SW 1271 (cell line): ENCODE data around the gene GCK.

Experiments used
- DNase-seq, 2 experiments: peaks; one replicate each; lab custom pipeline; 2025; lab: John Stamatoyannopoulos, UW

GCK gene

DNA sequence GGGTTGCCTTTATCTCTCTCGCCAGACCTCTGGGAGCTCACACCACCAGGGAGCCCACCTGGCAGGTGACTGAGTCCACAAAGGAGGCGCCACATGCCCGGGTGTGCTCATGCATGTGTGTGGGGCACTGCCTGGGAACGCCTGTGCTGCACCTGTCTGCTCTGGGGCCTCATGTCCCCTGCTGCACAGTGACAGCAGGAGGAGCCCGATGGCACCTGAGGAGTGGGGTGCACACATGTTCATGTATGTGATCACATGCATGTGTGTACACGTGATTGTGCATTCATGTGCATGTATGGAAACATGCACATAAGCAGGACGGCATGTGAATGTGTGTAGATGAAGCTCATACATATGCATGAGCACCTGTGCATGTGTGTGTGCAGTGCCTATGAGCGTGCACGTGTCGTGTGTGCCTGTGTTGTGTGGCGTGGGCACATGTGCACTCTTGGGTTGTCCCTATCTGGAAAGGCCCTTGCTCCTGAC, 33.6 kb upstream of the GCK start:
- no peak for DNase-seq

DNA sequence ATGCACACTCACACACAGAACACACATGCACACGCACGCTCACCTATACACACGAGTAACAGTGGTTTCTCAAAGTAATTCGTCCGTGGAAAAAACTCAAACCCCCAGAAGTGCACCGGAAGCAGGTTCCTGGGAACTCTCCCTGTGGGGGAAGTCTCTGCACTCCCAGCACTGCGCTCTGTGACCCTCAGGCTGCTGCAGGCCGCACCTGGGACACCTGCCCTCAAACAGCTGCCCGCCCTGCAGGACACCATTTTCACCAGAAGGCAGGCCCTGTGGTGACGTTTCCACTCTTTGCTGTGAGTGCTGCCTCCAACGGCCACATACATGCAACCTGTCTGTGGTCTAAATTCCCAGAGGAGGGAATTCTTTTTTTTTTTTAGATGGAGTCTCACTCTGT, 32.8 kb upstream of the GCK start:
- no peak for DNase-seq

DNA sequence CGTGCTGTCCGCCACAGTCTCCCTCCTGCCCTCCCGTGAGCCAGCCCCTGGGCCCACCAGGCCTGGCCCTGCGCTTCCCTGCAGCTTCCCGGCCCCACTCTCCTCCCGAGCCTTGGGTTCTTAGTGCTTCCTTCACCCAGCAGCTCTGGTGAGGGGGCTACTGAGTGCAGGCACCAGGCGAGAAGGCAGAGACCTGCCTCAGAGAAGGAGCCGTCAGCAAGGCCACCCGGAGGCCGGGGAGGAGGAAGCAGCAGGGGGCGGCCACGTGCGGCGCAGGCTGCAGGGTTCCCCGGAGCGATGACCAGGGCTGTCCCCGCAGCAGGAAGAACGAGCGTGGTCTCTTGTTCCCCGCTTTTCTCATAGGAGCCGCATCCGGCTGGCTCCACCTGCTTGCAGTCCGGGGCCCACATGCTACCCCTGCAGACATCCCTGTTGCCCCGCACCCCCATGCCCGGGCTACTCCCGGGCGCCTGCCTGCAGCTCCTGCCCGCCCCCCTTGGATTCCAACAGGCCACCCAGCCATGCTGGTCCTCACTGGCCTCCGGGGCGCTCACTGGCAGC, 32.1 kb upstream of the GCK start:
- no peak for DNase-seq

DNA sequence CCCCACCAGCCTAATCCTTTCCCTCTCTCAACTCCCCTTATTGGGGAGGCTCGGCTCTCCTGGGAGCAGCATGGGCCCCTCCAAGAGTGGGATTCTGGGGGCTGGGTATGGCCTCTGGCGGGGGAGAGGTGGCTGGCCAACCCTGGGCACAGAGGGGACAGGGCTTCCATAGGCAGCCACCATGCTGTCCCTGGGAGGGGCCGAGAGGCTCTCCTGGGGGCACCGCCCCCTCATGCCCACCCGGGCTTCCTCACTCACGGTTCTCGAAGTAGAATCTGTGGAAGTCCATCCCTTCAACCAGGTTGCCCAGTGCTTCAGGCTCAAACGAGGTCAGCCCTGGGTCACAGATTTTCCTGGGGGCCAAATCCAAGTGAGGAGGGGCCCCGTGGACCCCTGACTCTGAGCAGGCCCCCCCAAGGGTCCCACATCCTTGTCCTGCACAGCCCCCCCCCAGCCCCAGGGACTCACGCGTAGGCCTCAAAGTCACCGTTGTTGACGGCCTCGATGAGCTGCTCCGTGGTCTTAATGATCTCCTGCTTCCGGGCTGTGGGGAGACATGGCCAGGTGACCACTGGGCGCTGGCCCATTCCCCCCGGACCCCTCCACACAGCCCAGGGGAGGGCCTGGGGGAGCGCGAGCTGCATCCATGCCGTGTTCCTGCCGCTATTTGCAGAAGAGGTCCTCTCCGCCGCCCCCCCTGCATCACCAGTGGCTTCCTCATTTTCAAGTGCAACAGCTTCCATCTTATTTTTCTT, 31.3 kb upstream of the GCK start:
- DNase-seq: no peak

DNA sequence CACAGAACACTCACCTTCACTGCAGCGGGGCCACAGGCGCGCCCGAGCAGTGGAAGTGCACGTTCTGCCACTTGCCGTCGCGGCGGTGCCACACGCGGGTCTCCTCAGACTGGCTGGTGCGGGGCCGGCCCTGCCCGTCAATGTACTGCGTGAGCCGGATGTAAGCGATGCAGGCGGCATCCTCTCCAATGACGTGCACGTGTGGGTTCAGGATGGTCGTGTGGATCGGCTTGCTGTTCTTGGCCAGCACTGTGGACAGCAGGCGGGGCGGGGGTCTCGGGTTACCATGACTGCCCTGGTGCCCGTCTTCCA, 30.8 kb upstream of the GCK start:
- no peak for DNase-seq

DNA sequence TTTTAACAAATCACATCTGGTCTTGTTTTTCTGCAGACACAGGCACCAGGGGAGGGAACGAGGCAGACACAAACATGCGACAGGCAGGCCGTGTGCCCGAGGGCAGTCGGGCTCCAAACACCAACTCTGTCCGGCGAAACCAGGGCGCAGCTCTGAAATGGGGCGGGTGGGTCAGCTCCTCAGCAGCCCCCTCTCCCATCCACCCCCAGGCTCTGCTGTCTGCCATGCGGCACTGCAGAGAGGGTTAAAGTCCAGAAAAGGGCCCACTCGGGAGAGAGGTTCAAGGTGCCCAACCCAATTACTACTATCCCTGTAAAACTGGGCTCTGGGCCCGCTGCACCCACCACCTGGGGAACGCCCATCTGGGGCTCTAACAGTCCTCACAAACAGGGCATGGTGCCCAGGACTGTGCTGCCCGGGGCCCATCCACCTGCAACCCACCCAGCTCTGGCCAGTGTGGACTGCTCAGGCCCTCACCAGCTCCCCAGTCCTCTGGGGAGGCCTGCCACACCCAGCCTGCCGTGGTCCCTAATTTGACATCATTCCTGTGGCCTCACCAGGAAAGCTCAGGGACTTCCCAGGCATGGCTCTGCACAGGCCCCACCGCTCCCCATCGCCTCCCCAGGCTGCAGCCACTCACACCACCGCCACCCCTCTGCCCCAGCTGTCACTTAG, 30.3 kb upstream of the GCK start:
- no peak for DNase-seq

DNA sequence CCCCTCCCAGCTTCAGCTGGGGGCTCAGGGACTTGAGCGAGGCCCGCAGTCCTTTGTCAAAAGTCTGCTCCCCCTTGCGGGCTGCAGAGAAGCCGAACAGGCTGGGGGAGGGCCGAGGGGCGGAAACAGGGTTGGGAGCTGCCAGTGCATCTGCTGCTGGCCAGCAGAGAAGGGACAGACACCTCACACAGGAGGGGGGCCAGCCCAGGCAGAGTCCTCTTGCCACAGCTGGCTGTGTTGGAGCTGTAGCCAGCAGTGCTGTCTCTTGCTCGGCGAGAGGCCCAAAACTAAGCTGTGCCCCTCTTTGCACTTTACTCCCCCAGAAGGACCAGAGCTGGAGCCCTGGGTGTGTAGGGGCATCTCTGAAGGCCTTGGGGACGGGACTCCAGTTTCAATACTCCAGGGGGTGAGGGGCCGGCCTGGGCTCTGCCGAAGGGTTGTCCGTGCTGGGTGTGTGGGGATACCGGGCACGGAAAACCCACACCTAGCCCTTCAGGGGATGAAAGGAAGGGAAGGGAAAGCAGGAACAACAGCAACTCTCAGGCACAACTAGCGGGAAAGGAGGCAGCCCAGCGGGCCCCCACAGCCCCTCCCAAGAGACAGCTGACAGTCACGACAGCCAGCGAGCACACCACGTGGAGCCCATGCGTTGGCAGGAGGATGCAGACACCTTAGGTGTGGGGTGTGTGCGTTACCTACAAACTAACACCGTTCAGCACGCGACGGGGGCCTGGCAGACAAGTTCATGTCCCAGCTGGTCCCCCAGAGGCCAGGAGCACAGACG, 29.4 kb upstream of the GCK start:
- DNase-seq: no peak

DNA sequence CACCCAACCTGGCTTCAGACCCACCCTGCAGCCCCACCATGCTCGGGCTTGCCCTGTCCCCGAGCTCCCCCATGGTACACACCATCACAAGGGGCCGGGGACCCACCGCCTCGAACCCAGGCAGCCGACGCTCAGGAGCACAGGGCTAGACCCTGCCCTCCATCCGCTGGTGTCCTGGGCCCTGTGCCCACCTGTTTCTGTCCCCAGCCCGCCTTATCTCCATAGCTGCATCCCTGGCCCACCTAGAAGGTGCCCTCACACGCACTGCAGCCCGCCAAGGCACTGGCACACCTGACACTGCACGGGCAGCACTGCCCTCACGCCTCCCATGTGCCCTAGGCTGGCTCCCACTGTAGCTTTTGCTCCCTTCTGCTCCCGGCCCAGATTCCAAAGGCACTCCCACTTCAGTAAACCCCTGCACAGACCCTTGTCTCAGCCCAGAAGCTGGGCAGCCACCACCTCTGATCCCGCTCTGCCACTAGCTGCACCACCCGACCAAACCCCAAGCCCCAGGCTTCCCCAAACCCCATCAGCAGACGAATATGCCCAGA, 28.7 kb upstream of the GCK start:
- no peak for DNase-seq

DNA sequence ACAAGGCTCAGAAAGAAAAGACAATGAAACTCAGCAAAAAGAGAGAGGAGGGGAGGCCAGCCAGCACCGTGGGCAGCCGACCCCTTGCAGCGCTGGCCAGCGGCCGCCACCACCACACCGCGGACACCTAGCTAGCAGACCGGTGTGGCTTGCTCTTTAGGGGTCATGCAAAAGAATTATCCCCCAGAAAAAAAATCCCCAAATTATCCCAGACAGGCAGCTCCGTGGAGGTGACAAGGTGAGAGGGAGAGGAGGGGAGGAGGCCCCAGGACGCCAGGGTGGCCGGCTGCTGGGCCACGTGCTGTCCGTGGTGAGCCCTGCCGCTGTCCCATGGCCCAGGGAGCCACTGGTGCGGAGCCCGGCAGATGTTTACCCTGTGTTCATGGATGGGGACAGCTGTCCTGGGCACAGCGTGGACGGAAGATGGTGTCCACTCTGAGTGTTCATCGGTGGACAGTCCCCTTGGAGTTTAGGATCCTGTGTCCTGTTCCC, 28.0 kb upstream of the GCK start:
- no peak for DNase-seq

DNA sequence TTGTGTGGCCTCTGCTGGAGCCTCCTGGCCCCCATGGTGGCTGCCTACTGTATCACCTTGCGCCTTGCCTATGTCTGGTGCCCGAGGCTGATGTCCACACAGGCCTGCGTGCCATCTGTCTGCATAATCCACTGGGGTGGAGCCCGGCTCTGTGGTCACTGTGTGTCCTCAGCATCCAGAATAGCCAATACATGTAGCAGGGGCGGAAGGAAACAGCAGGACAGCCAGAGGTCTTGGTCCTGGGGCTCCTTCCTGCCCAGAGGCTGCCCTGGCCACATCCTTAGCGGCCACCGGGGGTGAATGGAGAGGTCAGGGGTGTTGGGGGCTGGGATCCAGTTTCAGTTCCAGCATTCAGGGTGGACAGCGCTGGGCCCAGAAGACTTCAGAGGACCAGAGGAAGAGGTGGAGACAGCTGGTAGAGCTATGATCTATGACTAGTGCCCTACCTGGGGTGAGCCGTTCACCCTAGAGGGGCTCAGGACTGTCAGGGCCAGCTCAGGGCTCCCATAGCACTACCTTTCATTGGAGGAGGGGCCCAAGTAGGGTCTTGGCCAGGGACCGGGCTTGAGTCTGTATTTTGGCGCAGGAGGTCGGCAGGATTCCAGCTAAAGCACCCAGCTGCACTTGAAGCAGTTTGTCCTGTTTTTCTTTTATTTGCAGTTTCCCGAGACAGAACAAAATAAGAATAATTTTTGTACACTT, 27.4 kb upstream of the GCK start:
- no peak for DNase-seq

DNA sequence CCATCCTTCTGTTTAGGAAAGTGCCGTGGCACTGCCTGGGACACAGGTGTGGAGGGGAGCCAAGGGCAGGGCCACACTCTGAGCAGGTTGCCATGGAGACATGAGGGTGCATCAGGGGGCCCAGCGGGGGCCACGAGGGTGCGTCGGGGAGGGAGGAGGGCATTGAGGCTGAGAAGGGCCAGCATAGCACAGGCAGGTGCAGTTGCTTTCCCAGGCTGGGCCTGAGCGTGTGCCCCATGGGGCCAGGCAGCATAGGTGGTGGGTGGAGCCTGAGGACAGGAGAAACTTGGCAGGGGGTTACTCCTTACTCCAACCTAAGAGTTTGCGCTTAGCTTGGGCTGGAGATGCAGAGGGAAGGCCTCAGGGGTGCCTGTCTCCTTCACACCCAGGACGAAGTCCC, 26.8 kb upstream of the GCK start:
- DNase-seq: no peak

DNA sequence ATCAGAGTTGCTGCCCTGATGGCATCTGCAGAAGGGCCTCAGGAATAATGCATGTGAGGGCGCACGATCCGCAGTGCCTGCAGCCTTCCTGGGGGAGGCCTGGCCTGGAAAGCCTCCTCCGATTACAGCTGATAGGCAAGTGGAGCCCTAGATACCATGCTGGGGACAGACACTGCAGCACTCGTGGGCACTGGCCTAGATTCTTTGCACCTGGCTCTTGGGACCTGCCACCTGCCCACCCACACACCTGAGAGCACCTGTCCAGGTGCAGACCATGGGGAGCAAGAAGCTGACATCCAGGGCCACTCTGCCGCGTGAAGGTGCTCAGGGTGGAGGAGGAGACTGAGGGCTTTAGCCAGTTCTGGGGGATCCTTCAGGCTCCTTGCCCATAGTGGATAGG, 26.3 kb upstream of the GCK start:
- no peak for DNase-seq

DNA sequence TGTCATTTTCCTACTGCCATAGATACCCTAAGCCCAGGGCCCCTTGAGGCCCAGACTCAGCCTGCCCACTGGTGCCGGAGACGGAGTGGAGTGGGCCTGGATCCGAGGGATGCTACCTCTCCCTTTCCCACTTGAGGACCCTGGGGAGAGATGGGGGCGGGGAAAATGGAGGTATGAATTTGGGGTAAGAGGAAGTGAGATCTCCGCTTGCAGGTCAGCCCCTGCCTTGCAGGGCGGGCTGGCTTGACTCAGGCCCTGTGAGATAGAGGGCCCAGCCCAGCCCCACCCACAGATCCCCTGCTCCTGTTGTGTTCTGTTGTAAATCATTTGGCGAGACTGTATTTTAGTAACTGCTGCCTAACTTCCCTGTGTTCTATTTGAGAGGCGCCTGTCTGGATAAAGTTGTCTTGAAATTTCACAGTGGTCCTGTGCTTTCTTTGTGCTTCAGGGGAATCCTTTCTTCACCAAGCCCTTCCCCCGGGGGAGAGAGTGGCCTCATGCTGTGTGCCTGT, 24.7 kb upstream of the GCK start:
- no peak for DNase-seq

DNA sequence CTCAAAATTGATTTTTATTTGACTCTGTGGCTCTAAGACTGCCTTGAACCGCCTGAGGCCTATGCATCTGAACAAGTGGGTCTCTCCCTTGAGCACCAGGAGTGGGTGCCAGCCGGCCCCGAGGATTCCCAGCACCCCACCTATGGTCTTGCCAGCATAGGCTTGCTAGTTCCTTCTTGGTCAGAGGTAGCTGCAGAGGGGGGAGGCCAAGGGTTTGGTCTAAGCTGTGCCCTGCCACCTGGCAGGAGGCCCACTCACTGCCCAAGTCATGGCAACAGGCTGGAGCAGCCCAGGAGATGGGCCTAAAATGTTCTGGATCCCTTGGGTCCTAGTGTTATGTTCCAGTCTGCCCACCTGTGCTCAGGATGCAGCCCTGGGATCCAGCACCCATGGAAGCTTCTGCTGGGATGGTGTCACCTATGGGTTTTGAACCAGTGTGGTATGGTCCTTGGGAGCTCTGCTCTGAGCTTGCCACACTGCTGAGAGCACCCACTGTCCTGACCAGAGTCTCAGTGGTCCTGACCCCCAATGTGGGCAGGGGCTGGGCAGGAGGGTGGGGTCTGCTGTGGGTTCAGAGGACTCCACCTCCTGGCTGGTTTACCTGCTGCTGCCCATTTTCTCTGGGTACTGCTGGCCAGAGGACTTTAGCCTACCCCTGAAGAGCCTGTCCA, 24.1 kb upstream of the GCK start:
- no peak for DNase-seq

DNA sequence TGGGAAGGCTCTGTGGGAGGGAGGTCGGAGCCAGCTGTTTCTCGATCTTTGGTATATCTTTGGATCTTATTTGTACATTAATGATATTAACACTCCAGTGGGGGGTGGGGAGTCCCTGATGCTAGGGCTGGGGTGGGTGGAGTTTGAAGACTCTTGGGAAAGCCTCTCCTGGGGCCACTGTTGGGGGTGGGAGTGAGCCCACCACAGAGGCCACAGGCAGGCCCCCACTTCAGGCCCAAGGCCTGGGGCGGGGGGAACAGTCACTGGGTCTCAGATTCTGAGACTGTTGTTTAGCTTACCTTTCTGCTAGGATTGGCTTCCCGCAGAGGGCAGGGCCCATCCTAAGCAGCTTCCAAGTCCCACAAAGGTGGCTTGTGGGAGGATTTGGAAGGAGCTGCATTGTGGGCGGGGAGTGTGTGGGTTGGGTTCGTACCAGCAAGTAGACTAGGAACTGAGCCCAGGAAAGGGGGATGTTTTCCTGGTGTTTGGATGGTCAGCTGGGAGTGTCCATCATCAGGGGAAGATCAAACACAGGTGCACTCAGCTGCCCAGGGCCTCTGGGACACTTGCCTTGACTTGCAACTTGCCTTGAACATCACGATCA, 23.4 kb upstream of the GCK start:
- DNase-seq: no peak

DNA sequence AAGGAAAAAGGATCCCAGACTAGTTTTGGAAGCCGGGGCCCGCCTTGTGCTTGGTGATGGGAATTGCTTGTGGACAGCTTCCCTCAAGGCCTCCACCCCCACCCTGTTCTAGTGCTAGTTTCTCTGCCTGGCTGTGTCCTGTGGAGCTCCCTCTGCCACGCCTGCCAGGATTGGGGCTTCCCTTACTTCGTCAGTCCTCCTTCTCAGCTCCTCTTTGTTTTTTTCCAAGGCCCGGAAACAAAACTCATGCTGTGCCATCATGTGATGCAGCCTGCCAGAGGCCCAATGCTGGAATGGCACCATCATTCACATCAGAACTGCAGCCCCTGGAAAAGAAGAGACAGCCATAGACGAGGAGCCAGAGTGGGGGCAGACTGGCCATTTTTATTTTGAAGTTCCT, 22.8 kb upstream of the GCK start:
- DNase-seq: no peak

DNA sequence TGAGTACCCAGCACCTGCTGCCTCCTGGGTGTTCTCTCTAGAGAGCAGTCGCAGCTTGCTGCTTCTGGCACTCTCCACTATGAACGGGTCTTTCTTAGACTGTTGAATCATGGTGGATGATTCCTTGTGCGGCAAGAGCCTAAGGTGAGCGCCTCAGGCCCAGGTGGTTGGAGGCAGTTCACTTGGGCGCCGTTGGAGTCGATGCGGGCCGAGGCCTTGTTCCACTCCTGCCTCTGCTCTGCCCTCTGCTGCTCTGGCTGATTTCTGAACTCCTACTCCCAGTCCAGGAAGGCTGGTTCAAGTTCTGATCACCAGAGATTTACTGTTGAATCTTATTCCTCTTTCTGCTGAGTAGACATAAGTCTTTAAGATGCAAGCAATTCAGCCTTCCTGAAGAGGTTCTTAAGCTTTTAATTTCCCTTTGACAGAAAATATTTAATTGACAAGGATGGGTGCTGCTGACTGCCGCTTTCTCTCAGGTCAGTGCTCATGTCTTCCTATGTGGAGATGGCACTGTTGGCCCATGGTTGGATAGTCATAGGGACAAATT, 22.0 kb upstream of the GCK start:
- no peak for DNase-seq

DNA sequence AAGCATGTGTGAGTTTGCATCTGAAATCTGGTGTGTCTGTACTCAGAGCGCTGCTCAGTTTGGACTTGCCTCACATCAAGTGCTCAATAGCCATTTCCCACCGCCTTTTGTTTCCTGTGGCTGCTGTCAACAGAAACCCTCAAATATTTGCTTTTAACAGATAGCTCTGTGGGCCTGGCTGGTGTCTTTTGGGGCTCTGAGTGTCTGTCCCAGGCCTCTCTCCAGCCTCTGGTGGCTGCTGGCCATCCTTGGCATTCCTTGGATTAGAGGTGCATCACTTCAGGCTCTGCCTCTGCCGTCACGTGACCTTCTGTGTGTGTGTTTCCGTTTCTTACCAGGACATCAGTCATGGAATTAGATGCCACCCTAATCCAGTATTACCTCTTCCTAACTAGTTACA, 20.9 kb upstream of the GCK start:
- no peak for DNase-seq

DNA sequence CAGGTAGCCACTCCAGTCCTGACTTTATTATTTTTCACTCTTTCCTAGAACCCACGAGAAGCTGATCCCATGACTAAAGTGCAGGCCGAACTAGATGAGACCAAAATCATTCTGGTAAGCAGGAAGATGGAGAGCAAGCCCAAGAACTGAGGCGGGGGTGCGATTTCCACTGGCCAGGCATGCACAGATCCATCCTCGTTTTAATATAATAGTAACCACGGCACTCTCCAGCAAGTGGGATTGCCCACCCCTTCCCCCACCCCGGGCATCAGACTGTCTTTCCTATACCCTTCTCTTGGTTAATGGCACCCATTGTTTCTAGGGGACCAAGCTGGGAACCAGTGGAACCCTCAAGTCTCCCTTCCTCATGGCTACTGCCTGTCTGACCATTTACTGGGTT, 18.8 kb upstream of the GCK start:
- DNase-seq: no peak

DNA sequence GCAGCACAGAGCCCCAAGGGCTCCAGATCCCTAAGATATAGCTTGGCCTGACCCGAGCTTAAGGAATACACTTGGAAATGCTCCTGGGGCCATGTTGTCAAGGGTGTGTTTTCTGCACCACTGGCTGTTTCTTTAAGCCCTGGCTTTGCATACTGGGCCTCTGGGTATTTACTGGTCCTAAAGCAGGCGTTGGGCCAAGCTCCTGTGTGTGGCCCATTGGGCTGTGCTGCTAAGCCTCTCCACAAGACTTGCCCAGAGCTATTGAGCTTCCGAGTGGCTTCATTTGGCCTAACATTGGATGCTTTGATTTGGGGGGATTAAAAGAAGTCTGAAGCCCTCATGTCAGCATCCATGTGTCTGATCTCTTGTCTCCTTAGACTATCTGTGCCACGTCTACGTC, 16.8 kb upstream of the GCK start:
- DNase-seq: no peak
